Right ventricle myocardium inferior (tissue), 1 donor: ENCODE data around the gene CCL4. TPM values are rescaled to one million over a fixed set of nuclear protein-coding genes. Genes with fewer than 3 reads are reported as not detected.

Experiments
- ATAC-seq: fragments of 200-7000 bp; cut with Tn5 transposase; one replicate; pipeline ENCODE4 v1.9.1; 2020; ENCODE audit warnings: mild to moderate bottlenecking, moderate library complexity
- DNase-seq: peaks from one replicate; pipeline ENCODE4 v3.0.0; 2021; ENCODE audit errors: missing footprints
- intact Hi-C: fragments of 100-400 bp; cut with DNase I; formaldehyde crosslinking; loops from one replicate; pipeline ENCODE4 v1.11.0; 2022
- total RNA-seq: library from RNA; stranded (reverse); fragmentation: NEBNext Ultra II Directional; extraction: Animal tissue kit (Norgen Biotek cat#: 25700); gene quantifications from one replicate; pipeline ENCODE4 v1.2.1, GENCODE V29; 2021
- donor health status: DM: no; HTN: yes; CAD: no; lungs with severe emphysema.

The CCL4 gene
- total RNA-seq, 1 donor from 2014 or later = 0.92 TPM

- intact Hi-C loops = no loop called here
- no peak for ATAC-seq
- DNase-seq = no peak
Observed at GRCh38 chr17:36131421-36131820, 27.8 kb downstream of the CCL4 start.

- intact Hi-C loops = no loop called here
- ATAC-seq (no peak), DNase-seq (no peak)
Observed at GRCh38 chr17:36131931-36132330, 28.3 kb downstream of the CCL4 start.

- intact Hi-C loops = no loop called here
Observed at GRCh38 chr17:36132421-36132831, 28.8 kb downstream of the CCL4 start.

GRCh38 chr17:36133602-36134236 lies 30.1 kb downstream of the CCL4 start:
- ATAC-seq (no peak), DNase-seq (no peak)
- intact Hi-C loops = no loop called here

More at GRCh38 chr17:36132421-36132831, 28.8 kb downstream of the CCL4 start:
- no peak for ATAC-seq
- no peak for DNase-seq

GRCh38 chr17:36135465-36135864 lies 31.8 kb downstream of the CCL4 start:
- ATAC-seq = no peak
- intact Hi-C loops = no loop called here

GRCh38 chr17:36136036-36136435 lies 32.4 kb downstream of the CCL4 start:
- no peak for ATAC-seq
- intact Hi-C loops = no loop called here
- no peak for DNase-seq

More at GRCh38 chr17:36135465-36135864, 31.8 kb downstream of the CCL4 start:
- no peak for DNase-seq

- no peak for ATAC-seq
- intact Hi-C loops = no loop called here
- DNase-seq = no peak
Observed at GRCh38 chr17:36136439-36136838, 32.8 kb downstream of the CCL4 start.

GRCh38 chr17:36142235-36142634 lies 38.6 kb downstream of the CCL4 start:
- no peak for ATAC-seq
- intact Hi-C loops = loop anchor here (10.0 kb wide), 1 partner anchor 167 kb away; no protein-coding TSS in a partner anchor
- DNase-seq = no peak

GRCh38 chr17:36142806-36143205 lies 39.2 kb downstream of the CCL4 start:
- DNase-seq (no peak), ATAC-seq (no peak)
- intact Hi-C loops = loop anchor here (10.0 kb wide), 1 partner anchor 168 kb away; no protein-coding TSS in a partner anchor

GRCh38 chr17:36144014-36144413 lies 40.4 kb downstream of the CCL4 start:
- intact Hi-C loops = loop anchor here (10.0 kb wide), 1 partner anchor 169 kb away; no protein-coding TSS in a partner anchor
- ATAC-seq = no peak
- DNase-seq = no peak

- ATAC-seq = no peak
- intact Hi-C loops = loop anchor here (10.0 kb wide), 1 partner anchor 170 kb away; no protein-coding TSS in a partner anchor
- DNase-seq = no peak
Observed at GRCh38 chr17:36144981-36145729, 41.5 kb downstream of the CCL4 start.

GRCh38 chr17:36147601-36148000 lies 44.0 kb downstream of the CCL4 start:
- no peak for ATAC-seq
- intact Hi-C loops = loop anchor here (10.0 kb wide), 1 partner anchor 173 kb away; no protein-coding TSS in a partner anchor
- no peak for DNase-seq

- ATAC-seq = peak; percentile 89
- DNase-seq = peak; percentile 86
- intact Hi-C loops = loop anchor here (10.0 kb wide), 1 partner anchor 174 kb away; no protein-coding TSS in a partner anchor
Observed at GRCh38 chr17:36148559-36149295, 45.1 kb downstream of the CCL4 start.

- DNase-seq (no peak), ATAC-seq (peak; percentile 75)
- intact Hi-C loops = loop anchor here (10.0 kb wide), 1 partner anchor 175 kb away; no protein-coding TSS in a partner anchor
Observed at GRCh38 chr17:36149296-36149820, 45.7 kb downstream of the CCL4 start.

- DNase-seq (no peak), ATAC-seq (no peak)
- intact Hi-C loops = no loop called here
Observed at GRCh38 chr17:36151891-36152638, 48.4 kb downstream of the CCL4 start.

GRCh38 chr17:36152639-36153120 lies 49.1 kb downstream of the CCL4 start:
- DNase-seq (no peak), ATAC-seq (no peak)
- intact Hi-C loops = no loop called here

- intact Hi-C loops = no loop called here
- ATAC-seq = no peak
- no peak for DNase-seq
Observed at GRCh38 chr17:36153895-36154610, 50.4 kb downstream of the CCL4 start.
